HUES64 (cell line): ENCODE measurements around the gene TFDP1.
"Not testable (repeated sequence)": the region's sequence is repeated elsewhere in the genome, so short reads cannot be mapped to it uniquely, and the experiment has no call there.

Experiments used
- H3K27ac ChIP-seq: 2 replicates; pipeline ENCODE4 v1.7.0; 2013; ENCODE audit warnings: low read depth, low read length, inconsistent platforms
- H3K27me3 ChIP-seq: 2 replicates; pipeline ENCODE4 v1.6.1; 2013; ENCODE audit warnings: mild to moderate bottlenecking, low read length; ENCODE audit not compliant: insufficient read depth
- H3K36me3 ChIP-seq: 2 replicates; pipeline ENCODE4 v1.6.1; 2013; ENCODE audit warnings: mild to moderate bottlenecking, low read length; ENCODE audit not compliant: insufficient read depth
- H3K4me1 ChIP-seq: 2 replicates; pipeline ENCODE4 v1.6.1; 2013; ENCODE audit warnings: mild to moderate bottlenecking, low read length, moderate library complexity; ENCODE audit not compliant: insufficient read depth
- H3K4me3 ChIP-seq: 2 replicates; pipeline ENCODE4 v1.5.1; 2013; ENCODE audit warnings: mild to moderate bottlenecking, low read length, moderate library complexity
- H3K9ac ChIP-seq: 2 replicates; pipeline ENCODE4 v1.6.1; 2013; ENCODE audit warnings: mild to moderate bottlenecking, low read depth, low read length
- H3K9me3 ChIP-seq: 2 replicates; pipeline ENCODE4 v1.6.1; 2013; ENCODE audit warnings: low read depth, low read length; ENCODE audit not compliant: insufficient read depth
- WGBS: fragments of 150-250, 120-280 bp; methylation state at CpG from one replicate; pipeline ENCODE4 v1.1.7; 2013; ENCODE audit warnings: missing lambda C conversion rate; 5-methylcytosine and 5-hydroxymethylcytosine counted together

The TFDP1 gene

GRCh38 chr13:113620036-113620796 lies 35.7 kb downstream of the TFDP1 start:
- Histone ChIP-seq H3K9ac (no peak overlapping the region), H3K4me1 (peaks cover 9% of the 10 kb centered on the region; the same call in 1 of the 2 replicates), H3K27me3 (no peaks in the 10 kb centered on the region), H3K27ac (no peak overlapping the region), H3K9me3 (peaks cover 5% of the 10 kb centered on the region; the same call in 1 of the 2 replicates), H3K4me3 (no peak overlapping the region), H3K36me3 (peaks cover 33% of the 10 kb centered on the region)
- 94% methylated on average over 12 of the region's 15 CpGs for WGBS

- Histone ChIP-seq H3K9me3 (peaks cover 5% of the 10 kb centered on the region; the same call in 1 of the 2 replicates), H3K27me3 (no peaks in the 10 kb centered on the region), H3K4me1 (peaks cover 9% of the 10 kb centered on the region; the same call in 1 of the 2 replicates), H3K36me3 (peaks cover 33% of the 10 kb centered on the region), H3K9ac (no peak overlapping the region), H3K27ac (no peak overlapping the region), H3K4me3 (no peak overlapping the region)
- WGBS: 94% methylated on average over 13 of the region's 15 CpGs
These were observed 36.5 kb downstream of the TFDP1 start for GRCh38 chr13:113621046-113621445.

GRCh38 chr13:113621498-113621897 lies 36.9 kb downstream of the TFDP1 start:
- WGBS: 78% methylated on average over 13 of the region's 13 CpGs
- H3K9ac ChIP-seq, H3K27me3 ChIP-seq, H3K4me1 ChIP-seq, H3K27ac ChIP-seq, H3K9me3 ChIP-seq, H3K4me3 ChIP-seq: not testable (repeated sequence)
- peaks cover 33% of the 10 kb centered on the region for H3K36me3 ChIP-seq

DNA sequence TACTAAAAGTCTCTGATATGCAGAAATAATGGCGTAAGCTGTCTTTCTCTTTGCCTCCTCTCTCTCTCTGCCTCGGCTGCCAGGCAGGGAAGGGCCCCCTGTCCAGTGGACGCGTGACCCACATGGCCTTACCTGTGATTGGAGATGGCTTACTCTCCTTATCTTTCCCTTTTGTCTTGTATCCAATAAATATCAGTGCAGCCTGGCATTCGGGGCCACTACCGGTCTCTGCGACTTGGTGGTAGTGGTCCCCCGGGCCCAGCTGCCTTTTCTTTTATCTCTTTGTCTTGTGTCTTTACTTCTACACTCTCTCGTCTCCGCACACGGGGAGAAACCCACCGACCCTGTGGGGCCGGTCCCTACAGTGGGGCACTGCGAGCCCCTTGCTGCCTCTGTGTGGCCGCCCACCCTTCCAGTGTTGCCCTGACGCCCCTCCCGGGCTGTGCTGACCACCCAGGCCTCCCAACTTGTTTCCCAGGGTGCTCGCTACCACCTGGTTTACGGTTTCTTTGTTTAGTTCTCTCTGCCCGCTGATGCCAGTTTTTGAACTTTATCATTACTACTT lies 37.5 kb downstream of the TFDP1 start:
- not testable (repeated sequence) for H3K9me3 ChIP-seq, H3K4me3 ChIP-seq, H3K27ac ChIP-seq, H3K9ac ChIP-seq, H3K4me1 ChIP-seq, H3K27me3 ChIP-seq
- peaks cover 37% of the 10 kb centered on the region for H3K36me3 ChIP-seq
- 96% methylated on average over 20 of the region's 20 CpGs for WGBS

- Histone ChIP-seq H3K9ac (no peak overlapping the region), H3K4me3 (no peak overlapping the region), H3K27me3 (no peaks in the 10 kb centered on the region), H3K4me1 (no peaks in the 10 kb centered on the region), H3K27ac (no peak overlapping the region), H3K9me3 (peaks cover 5% of the 10 kb centered on the region; the same call in 1 of the 2 replicates), H3K36me3 (peaks cover 37% of the 10 kb centered on the region)
- 94% methylated on average over 29 of the region's 29 CpGs for WGBS
These were observed 38.4 kb downstream of the TFDP1 start for GRCh38 chr13:113622791-113623490.

DNA sequence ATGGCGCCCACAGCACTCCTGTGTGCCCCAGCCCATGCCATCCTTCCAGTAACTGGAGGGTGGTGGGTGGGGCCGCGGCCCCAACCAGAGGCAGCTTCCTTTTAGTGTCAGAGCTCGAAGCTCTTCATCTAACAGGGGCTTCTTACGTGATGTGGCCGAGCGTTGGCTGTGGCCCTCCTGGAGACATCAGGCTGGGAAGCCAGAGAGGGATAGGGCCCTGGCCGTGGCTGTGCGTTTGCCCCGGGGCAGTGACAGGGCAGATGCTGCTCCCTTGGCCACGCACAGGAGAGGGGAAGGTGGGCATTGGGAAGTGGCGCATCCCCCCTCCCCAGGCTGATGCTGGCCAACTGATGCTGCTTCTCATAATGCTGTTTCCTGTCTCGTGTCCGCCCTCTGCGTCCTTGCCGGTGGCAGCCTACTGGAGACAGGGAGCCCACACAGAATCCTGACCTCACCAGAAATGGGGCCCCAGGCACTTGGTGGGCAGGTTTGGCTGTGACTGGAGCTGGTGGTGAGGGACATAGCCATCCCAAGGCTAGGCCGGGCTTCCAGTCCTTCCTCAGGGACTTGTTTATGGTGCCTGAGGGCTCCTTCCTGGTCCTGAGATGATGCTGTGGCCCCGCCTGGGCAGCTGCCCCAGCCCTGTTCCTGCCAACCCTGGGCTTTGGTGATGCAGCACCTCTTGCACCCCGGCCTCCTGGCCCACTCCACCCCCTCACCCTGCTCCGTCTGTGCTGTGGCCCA lies 39.1 kb downstream of the TFDP1 start:
- no peak overlapping the region for H3K4me3 ChIP-seq
- no peaks in the 10 kb centered on the region for H3K4me1 ChIP-seq
- WGBS: 92% methylated on average over 20 of the region's 20 CpGs
- H3K27me3 ChIP-seq: no peaks in the 10 kb centered on the region
- H3K27ac ChIP-seq: no peak overlapping the region
- peaks cover 5% of the 10 kb centered on the region; the same call in 1 of the 2 replicates for H3K9me3 ChIP-seq
- H3K36me3 ChIP-seq: peaks cover 42% of the 10 kb centered on the region
- no peak overlapping the region for H3K9ac ChIP-seq

DNA sequence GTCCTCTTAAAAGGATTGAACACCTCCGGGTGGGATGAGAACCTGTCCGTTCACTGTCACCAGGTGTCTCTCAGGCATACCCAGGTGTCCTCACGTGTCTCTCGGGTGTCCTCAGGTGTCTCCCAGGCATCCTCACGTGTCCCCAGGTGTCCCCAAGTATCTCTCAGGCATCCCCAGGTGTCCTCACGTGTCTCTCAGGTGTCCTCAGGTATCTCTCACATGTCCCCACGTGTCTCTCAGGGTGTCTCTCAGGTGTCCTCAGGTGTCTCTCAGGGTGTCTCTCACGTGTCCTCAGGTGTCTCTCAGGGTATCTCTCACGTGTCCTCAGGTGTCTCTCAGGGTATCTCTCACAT lies 39.7 kb downstream of the TFDP1 start:
- 94% methylated on average over 9 of the region's 9 CpGs for WGBS
- no peak overlapping the region for H3K4me3 ChIP-seq
- H3K36me3 ChIP-seq: peaks cover 44% of the 10 kb centered on the region
- H3K9ac ChIP-seq: no peak overlapping the region
- H3K4me1 ChIP-seq: no peaks in the 10 kb centered on the region
- no peaks in the 10 kb centered on the region for H3K27me3 ChIP-seq
- H3K9me3 ChIP-seq: peaks cover 5% of the 10 kb centered on the region; the same call in 1 of the 2 replicates
- no peak overlapping the region for H3K27ac ChIP-seq

DNA sequence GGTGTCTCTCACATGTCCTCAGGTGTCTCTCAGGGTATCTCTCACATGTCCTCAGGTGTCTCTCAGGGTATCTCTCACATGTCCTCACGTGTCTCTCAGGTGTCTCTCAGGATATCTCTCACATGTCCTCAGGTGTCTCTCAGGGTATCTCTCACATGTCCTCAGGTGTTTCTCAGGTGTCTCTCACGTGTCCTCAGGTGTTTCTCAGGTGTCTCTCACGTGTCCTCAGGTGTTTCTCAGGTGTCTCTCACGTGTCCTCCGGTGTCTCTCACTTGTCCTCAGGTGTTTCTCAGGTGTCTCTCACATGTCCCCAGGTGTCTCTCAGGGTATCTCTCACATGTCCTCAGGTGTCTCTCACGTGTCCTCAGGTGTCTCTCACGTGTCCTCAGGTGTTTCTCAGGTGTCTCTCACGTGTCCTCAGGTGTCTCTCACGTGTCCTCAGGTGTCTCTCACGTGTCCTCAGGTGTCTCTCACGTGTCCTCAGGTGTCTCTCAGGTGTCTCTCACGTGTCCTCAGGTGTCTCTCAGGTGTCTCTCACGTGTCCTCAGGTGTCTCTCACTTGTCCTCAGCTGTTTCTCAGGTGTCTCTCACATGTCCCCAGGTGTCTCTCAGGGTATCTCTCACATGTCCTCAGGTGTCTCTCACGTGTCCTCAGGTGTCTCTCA lies 40.2 kb downstream of the TFDP1 start:
- not testable (repeated sequence) for H3K4me1 ChIP-seq, H3K9me3 ChIP-seq, H3K27me3 ChIP-seq, H3K9ac ChIP-seq, H3K4me3 ChIP-seq, H3K27ac ChIP-seq
- WGBS: 92% methylated on average over 14 of the region's 14 CpGs
- H3K36me3 ChIP-seq: peaks cover 49% of the 10 kb centered on the region

DNA sequence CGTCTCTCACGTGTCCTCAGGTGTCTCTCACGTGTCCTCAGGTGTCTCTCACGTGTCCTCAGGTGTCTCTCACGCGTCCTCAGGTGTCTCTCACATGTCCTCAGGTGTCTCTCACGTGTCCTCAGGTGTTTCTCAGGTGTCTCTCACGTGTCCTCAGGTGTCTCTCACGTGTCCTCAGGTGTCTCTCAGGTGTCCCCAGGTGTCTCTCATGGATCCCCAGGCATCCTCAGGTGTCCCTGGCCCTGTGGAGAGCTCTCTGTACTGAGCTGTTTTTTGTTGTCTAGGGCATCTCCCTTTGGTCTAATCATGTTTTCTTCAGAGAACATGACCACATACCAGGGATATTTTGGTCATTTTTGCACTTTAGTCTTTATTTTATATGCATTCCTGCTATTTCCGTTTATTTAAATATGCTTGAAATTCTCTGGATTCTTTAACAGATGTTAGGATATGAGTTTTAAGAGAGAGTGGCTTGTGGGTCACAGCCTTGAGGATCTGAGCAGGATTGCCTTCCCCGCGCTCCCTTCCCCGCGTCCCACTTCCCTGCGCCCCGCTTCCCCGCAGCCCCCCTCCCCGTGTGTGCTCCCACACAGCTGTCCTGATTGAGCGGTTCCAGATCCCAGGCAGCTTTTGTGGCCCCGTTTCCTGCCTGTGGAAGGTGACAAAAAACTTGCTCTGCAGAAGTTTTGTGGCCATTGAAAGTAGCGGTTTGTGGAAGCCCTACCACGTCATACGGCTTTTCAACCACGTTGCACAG lies 41.6 kb downstream of the TFDP1 start:
- Histone ChIP-seq H3K27ac (no peak overlapping the region), H3K36me3 (peaks cover 52% of the 10 kb centered on the region)

GRCh38 chr13:113627136-113627535 lies 42.6 kb downstream of the TFDP1 start:
- H3K9me3 ChIP-seq: peaks cover 5% of the 10 kb centered on the region; the same call in 1 of the 2 replicates
- peaks cover 62% of the 10 kb centered on the region for H3K36me3 ChIP-seq
- no peak overlapping the region for H3K4me3 ChIP-seq
- WGBS: 96% methylated on average over 16 of the region's 16 CpGs
- H3K9ac ChIP-seq: no peak overlapping the region
- no peaks in the 10 kb centered on the region for H3K27me3 ChIP-seq
- no peaks in the 10 kb centered on the region for H3K4me1 ChIP-seq
- no peak overlapping the region for H3K27ac ChIP-seq

More for the DNA sequence above, 41.6 kb downstream of the TFDP1 start:
- Histone ChIP-seq H3K27me3 (no peaks in the 10 kb centered on the region), H3K4me1 (no peaks in the 10 kb centered on the region), H3K9me3 (peaks cover 5% of the 10 kb centered on the region; the same call in 1 of the 2 replicates), H3K9ac (no peak overlapping the region), H3K4me3 (no peak overlapping the region)
- WGBS: 95% methylated on average over 24 of the region's 24 CpGs
